Islet precursor cell (in vitro differentiated cells): ENCODE results near the gene EIF2B1.
A peak's percentile ranks its signal among the peaks of the same experiment; 100 is the strongest.
"Not testable (repeated sequence)": the region's sequence is repeated elsewhere in the genome, so short reads cannot be mapped to it uniquely, and the experiment has no call there.

Experiments
- DNase-seq: peaks from one replicate; pipeline ENCODE4 v3.0.0-alpha.2; 2018

EIF2B1 gene

DNA sequence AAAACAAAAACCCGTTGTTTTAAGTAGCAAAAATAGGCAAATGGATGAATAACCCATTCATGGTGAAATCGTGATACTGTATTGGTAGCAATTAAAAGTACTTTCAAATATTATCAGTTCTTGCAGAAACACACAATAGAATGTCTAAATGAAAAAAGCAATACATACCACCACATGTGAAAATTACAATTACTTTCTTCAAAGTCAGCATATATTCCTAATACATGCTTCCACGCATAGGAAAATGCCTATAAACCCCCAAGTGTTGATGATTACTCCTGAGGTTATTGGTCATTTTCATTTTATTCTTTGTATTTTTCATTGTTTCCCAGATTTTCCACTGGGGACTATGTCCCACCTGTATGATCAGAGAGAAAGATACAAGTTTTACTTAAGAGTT, 16.3 kb downstream of the EIF2B1 start:
- DNase-seq: no peak

DNA sequence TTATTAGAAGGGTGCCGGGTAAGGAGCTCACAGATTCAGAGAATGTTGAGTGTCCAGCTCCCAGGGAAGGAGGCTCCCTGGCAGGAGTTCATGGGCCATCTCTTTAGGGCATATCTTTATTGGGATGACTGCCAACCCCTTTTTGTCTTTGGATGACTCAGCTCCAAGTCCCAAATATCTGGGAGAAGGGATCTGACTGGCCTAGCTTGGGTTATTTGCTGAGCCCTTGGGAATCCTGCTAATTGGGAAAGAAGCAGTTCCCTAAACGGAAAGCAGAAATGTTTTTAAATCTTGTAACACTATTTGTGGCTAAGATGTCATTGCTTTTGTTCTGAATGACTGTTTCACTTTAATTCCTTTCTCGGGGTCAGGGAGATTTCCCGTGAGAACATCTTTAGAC, 19.0 kb downstream of the EIF2B1 start:
- DNase-seq: no peak

DNA sequence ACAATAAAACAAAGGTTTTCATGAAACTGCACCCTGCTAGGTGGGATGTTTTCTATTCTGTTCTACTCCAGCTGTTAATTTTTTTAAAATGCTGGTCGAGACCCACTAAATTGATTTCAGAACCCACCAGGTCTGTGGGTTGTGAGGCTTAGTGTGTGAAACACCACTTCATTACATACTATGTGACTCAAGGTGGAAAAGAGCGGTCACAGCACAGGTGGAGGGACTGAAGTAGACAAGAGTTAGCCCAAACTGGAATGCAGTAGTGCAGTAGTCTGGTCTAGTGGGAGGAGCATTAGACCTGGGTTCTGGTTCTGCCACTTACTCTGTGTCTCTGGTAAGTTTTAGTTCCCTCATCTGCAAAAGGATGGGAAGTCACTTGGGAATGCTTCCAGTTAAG, 19.4 kb downstream of the EIF2B1 start:
- DNase-seq: no peak

DNA sequence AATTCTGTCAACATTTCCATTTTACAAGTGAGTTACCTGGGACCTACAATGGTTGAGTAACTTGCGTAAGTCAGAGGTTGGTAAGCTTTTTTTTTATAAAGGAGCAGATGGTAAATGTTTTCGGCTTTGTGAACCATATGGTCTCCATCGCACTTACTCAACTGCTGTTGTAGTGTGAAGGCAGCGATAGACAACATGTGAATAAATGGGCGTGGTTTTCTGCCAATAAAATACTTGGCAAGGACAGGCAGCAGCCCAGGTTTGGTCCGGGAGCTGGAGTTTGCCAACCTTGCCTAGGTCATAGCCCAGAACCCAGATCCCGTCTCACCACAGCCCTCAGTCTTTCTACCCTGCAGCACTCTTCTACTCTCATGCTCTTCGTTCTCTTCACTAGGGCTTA, 25.3 kb downstream of the EIF2B1 start:
- peak; percentile 44 for DNase-seq

DNA sequence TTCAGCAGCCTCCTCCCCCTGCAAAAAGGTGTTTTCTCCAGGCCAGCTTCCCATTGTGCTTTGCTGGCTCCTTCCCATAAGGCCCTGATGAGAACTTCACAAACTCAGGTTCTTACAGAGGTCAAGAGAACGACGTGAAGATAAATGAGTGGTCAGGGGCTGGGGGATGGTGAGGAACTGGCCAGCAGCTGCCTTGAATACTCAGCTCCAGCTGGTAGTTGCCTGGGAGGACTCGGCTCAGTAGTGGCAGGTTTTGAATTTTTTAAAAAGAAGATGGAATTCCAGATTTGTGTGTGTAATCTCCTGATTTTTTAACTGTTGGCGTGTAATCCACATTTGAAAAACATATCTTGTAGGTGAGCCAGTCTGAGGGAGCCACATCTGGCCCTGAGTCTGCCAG, 25.7 kb downstream of the EIF2B1 start:
- no peak for DNase-seq

DNA sequence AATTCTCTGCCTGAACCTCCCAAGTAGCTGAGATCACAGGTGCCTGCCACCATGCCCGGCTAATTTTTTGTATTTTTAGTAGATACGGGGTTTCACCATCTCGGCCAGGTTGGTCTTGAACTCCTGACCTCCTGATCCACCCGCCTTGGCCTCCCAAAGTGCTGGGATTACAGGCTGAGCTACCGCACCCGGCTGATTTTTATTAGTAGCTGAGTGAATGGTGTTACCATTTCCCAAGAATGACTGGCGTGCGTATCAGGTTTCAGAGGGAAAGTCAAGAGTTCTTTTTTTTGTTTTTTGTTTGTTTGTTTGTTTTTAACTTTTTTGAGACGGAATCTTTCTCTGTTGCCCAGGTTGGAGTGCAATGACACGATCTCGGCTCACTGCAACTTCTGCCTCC, 30.0 kb downstream of the EIF2B1 start:
- DNase-seq: not testable (repeated sequence)

DNA sequence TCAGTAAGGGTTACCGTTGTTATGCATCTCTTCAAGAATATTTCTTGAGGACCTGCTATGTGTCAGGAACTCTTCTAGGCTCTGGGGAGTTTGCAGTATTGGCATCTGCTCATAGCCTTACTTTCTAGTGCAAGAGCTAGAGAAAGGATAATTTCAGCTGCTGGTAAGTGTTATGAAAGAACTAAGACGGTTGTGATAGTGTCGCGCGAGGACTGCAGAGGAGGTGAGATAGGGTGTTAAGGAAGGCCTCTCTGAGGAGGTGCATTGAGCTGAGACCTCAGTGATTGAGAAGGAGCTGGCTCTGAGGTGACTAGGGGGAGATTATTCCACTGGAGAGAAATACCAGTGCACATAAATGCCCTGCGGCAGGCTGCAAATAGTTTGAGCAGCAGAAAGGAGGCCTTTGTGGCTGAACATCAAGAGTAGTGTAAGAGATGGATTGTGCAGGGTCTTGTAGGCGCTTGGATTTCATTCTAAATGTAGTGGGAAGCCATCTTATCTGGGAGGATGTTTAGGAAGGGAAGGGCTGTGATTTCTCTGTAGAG, 30.8 kb downstream of the EIF2B1 start:
- no peak for DNase-seq

DNA sequence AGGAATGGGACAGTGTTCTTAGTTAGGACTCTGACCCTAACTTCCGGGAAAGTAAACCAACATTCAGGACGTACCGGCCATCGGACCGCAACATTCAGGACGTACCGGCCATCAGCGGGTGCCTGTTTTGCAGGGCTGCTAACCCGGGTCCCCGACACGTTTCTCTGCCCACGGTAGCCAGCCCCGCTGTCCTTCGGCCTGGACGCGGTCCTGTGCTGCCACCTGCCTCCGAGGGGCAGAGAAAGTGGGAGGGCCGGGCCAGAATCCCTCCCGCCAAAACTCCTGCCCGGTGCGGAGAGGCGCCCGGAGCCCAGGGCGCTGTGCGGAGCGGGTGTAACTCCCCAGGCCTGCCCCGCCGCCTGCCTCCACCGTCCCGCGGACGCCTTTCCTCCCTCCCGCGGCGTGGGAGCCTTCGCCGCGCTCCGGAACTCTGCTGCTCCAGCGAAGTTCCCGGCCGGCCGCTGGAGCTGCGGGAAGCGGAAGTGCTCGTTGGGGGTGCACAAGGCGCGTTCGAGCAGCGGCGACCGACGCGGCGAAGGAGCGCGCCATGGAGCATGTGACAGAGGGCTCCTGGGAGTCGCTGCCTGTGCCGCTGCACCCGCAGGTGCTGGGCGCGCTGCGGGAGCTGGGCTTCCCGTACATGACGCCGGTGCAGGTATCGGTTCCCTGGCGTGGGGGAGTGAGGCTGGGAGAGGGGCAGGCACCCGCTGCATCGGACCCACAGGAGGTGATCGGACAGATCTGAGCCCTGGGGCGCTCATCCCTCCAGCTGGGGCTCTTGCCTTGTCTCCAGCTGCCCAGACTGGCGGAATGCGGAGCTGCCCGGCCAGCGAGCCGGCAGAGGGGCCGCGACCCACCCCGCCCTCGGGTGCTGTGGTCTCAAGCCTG, 31.6 kb downstream of the EIF2B1 start, which contains the start of gene DDX55:
DDX55 (plus strand) TSS at position 498 of the 888 bp plus-strand sequence; CDS start at position 548, 50 bp downstream.
- DNase-seq: peak; percentile 94

DNA sequence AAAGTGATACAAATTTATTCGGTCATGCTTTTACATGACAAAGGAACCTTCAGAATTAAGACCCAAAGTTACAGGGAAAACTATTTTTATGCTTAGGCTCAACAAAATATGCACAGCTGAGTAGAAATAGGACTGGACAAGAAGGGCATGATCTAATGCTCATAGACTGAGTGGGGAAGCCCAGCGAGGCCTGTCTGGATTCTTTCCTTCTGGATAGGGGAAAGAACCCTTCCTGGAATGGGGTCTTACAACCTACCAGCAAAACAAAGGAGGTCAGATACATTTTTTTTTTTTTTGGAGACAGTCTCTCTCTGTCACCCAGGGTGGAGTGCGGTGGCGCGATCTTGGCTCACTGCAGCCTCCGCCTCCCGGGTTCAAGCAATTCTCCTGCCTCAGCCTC, 33.8 kb downstream of the EIF2B1 start:
- DNase-seq: no peak

DNA sequence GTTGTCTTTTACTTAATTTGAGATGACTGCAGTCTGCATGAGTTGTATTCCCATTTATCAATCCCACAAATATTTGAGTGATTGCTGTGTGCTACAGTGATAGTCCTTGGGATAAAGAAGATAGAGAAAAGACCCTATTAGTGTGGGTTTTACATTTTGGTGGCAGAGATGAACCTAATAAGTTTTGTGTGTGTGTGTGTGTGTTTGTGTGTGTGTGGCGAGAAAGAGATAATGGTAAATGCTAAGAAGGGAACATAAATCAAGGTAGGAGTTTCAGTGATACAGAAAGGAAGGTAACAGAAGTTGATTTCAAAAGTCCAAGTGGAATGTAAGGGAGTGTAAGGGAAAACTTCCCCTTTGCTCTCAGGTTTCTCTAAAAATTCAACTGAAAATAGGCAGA, 34.2 kb downstream of the EIF2B1 start:
- DNase-seq: no peak

DNA sequence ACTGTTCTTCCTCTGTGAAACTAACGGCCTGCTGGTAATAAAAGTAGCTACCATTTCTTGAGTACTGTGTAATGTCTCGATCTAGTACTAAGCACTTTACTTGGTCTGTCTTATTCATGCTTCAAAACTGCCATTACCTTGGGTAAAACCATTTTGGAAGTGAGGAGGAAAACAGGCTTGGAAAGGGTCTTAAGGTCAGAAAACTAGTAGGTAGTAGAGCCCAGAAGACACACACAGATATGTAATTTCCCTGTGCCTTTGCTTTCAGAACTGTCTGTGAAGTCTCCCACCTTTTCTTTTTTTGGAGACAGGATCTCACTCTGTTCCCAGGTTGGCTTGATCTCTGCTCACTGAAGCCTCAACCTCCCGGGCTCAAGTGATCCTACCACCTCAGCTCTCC, 35.0 kb downstream of the EIF2B1 start:
- no peak for DNase-seq

DNA sequence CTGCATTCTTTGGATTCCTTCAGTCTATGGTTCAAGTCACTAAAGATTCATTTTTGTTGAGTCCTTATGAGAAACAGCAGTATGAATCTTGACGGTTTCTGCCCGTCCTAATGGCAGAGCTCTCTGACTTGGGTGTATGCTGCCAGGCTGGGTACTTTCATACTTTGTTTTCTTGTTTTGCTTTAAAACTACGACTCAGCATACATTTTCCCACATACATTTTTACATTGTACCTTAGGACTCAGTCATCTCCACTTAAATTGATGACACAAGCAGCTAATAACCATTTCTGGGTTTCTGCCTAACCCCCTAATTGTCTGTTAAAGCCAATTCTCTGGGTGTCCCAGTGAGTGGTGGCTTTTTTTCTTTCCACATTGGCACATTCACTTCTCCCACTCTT, 36.4 kb downstream of the EIF2B1 start:
- DNase-seq: no peak

DNA sequence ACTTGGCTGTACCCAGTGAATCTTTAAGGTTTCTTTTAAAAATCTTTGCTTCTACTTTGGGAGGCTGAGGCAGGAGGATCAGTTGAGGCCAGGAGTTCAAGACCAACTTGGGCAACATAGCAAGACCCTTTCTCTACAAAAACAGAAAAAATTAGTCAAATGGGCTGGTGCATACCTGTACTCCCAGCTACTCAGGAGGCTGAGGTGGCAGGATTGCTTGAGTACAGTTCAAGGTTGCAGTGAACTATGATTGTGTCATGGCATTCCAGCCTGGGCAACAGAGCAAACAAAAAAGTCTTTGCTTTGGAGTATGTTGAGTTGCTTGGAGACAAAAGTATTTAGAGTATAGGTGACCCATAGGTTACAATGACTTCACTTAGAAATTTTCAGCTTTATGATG, 37.8 kb downstream of the EIF2B1 start:
- DNase-seq: no peak

DNA sequence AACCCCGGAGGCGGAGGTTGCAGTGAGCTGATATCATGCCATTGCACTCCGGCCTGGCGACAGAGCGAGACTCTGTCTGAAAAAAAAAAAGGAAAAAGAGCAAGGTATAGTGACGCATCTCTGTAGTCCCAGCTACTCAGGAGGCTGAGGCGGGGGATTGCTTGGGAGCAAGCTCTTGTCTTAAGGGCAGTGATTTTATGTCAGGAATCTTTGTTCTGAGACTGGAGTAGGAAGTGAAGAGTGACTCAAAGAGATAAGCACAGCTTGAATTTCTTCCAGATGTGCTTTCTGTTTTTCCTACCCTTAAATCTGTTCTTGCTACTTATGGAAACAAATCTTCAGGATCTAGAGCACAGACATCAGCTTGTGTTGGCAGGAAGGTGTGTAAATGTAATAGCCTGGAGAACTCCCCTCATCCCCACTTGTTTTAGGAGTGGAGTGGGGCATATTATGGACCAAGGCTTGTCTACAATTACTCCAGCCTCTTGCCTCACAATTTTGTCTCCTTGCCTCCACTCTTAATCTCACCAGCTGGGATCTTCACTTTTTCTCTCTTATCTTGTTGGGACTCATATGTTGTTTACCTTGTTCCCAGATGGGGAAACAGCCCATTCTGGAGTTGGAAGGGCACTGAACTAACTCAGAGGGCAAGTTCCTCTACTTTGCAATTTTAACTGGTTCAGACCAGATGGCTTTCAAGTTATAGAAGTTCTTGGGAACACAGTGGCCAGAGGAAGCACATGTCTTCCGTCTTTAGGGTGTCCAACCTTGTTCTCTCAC, 41.6 kb downstream of the EIF2B1 start:
- DNase-seq: no peak

DNA sequence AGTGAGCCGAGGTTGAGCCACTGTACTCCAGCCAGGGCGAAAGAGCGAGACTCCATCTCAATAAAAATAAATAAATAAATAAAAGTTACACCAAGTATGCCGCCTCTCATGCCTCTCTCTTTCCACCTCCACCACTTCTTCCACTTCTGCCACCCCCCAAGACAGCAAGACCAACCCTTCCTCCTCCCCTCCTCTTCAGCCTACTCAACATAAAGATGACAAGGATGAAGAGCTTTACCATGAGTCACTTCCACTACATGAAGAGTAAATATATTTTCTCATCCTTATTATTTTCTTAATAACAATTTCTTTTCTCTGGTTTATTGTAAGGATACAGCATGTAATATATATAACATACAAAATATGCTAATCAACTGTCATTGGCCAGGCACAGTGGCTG, 52.7 kb downstream of the EIF2B1 start:
- DNase-seq: no peak

DNA sequence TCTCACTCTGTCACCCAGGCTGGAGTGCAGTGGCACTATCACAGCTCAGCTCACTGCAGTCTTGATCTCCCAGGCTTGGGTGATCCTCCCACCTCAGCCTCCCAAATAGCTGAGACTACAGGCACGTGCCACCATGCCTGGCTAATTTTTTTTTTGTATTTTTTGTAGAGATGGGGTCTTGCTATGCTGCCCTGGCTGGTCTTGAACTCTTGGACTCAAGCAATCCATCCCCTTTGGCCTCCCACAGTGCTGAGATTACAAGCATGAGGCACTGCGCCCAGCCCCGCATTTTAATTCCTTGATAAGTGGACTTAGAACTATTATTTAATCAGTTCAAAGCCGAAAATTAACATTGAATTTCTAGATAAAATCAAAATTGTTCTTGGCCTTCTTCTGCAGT, 54.7 kb downstream of the EIF2B1 start:
- DNase-seq: not testable (repeated sequence)

DNA sequence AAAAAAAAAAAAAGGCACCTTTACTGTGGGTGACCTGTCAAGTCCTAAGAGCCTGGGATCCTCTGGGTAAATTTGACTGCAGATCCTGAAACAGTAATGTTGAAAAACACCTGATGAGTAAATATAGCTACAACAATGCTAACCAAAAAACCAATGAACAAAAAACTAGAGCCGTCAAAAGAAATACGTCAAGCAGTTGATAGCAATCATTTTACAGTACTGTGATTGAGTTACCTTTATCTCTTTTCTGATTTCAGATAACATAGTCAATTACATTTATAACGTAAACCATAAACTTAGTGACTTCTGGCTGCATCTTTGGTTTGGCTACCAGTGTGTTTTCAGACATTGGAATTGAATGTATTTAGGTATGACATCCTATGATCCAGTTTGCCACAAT, 55.2 kb downstream of the EIF2B1 start:
- no peak for DNase-seq

DNA sequence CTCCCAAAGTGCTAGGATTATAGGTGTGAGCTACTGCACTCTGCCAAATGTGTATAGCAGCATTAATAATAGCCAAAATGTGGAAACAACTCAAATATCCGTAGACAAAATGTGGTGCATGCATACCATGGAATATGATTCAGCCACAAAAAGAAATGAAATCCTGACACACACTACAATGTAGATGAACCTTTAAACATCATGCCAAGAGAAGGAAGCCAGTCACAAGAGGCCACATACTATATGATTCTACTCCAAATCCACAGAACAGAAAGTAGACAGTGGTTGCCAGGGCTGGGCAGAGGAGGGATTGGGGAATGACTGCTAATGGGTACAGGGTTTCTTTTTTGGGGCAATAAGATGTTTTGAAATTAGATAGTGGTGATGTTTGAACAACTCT, 56.9 kb downstream of the EIF2B1 start:
- DNase-seq: no peak

DNA sequence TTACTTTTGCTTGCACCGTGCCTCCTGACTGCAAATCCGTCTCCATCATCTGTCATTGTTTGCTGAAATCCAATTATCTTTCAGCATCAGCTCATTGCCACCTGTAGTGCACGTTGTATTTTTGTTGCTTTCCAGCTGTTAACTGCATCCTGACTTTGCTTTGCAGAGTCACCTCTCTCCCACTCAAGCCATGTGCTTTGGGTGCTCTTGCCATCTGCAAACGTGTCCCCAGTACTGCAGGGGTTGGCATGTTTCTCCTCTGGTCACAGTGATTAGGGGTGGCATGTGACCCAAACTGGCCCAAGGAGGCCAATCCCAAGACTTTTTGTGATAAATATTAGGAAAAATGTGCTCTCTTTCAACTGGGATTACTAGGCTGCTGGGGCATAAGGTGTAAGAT, 59.6 kb downstream of the EIF2B1 start:
- DNase-seq: no peak

DNA sequence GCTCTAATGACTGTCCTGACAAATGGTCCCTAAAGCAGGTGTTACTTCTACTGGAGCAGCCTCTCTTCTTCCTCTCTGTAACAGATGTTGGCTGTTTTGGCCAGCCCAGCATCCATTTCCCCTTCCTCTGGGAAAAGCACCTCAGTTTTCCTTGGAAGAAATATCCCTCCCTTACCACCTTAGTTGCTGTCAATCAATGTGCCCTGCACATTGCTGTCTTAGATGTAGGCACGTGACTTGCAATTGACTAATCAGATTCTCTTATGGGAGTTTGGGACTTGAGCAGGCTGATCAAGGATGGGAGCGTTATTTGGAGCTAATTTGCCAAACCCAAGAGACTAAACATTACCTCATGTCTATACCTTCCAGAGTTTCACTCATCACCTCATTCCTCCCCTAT, 61.1 kb downstream of the EIF2B1 start:
- DNase-seq: no peak

DNA sequence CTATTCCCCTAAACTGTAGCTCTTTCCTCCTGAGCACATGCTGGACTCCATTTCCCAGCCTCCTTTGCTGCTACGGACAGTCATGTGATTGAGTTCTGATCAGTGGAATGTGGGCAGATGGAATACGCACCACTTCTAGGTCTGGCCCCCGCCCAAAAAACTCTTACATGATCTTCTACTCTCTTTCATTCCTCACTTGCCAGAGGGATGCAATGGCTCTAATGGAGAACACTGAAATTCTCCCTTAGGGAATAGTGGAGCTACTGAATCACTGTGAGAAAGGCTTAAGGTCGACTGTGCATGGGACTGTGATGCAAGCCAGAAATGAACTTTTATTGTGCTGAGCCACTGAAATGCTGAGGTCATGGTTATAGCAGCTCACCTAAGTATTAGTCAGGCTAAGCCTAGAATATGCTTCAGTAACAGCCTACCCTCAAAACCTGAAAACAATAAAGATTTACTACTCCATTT, 62.1 kb downstream of the EIF2B1 start:
- peak; percentile 73 for DNase-seq
